Measurements from ENCODE around the gene CSN1S1.

- TF ChIP-seq FOXP2 (optimal IDR thresholded peaks at IDR 0.05; ENCODE audit: control extremely low read depth, extremely low read length, insufficient read depth) (no peak), EZH2 (IDR thresholded peaks at IDR 0.05) (no peak)
Measured at GRCh38 chr4:69965628-69966027, 34.8 kb downstream of the CSN1S1 start, which contains the start of gene CSN2.

Data from SK-N-MC (cell line).